Lung (tissue), 12 donors: ENCODE data around the gene BRCC3. TPM values are rescaled to one million over a fixed set of nuclear protein-coding genes. Genes with fewer than 3 reads are reported as not detected.

ENCODE experiments used
- ATAC-seq: fragments of 200-7000 bp; cut with Tn5 transposase; one replicate; pipeline ENCODE4 v1.9.1; 2020; ENCODE audit warnings: moderate number of reproducible peaks; ENCODE audit not compliant: insufficient read depth, low FRiP score
- DNase-seq, 3 donors: peaks; one replicate each; pipeline ENCODE4 v3.0.0-alpha.2; 2013 to 2017
- H3K27ac ChIP-seq, 2 donors: one replicate each; pipeline ENCODE4 v1.5.1; 2013; ENCODE audit warnings: mild to moderate bottlenecking in 2 of 2, moderate library complexity in 2 of 2, control low read depth in 1 of 2, inconsistent platforms in 1 of 2, low read depth in 1 of 2, low read length in 1 of 2
- H3K27me3 ChIP-seq, 3 donors: one replicate each; pipeline ENCODE4 v1.5.1; 2013; ENCODE audit warnings: low read length in 2 of 3; ENCODE audit not compliant: control insufficient read depth in 3 of 3, insufficient read depth in 3 of 3
- H3K36me3 ChIP-seq, 4 donors: one replicate each; pipeline ENCODE4 v1.5.1; 2013; ENCODE audit warnings: low read length in 4 of 4, mild to moderate bottlenecking in 1 of 4, moderate library complexity in 1 of 4; ENCODE audit not compliant: control insufficient read depth in 4 of 4, insufficient read depth in 4 of 4
- H3K4me1 ChIP-seq, 5 donors: one replicate each; pipeline ENCODE4 v1.5.1; 2013; ENCODE audit warnings: low read length in 5 of 5, mild to moderate bottlenecking in 2 of 5, moderate library complexity in 1 of 5; ENCODE audit not compliant: control insufficient read depth in 5 of 5, insufficient read depth in 5 of 5
- H3K4me3 ChIP-seq: one replicate; pipeline ENCODE4 v1.5.1; 2013; ENCODE audit warnings: mild to moderate bottlenecking, control low read depth, moderate library complexity
- H3K9ac ChIP-seq, 2 donors: one replicate each; pipeline ENCODE4 v1.5.1; 2013; ENCODE audit warnings: low read length in 2 of 2, control low read depth in 1 of 2; ENCODE audit not compliant: insufficient read depth in 1 of 2
- H3K9me3 ChIP-seq, 4 donors: one replicate each; pipeline ENCODE4 v1.5.1; 2013; ENCODE audit warnings: low read length in 3 of 4, mild to moderate bottlenecking in 1 of 4, moderate library complexity in 1 of 4; ENCODE audit not compliant: control insufficient read depth in 4 of 4, insufficient read depth in 3 of 4
- whole genome bisulfite sequencing, 2 donors: extraction: QIAGEN DNeasy Blood & Tissue Kit; methylation state at CpG; one replicate each; pipeline ENCODE4 v1.1.7; 2013; 5-methylcytosine and 5-hydroxymethylcytosine counted together
- polyA plus RNA-seq, 2 donors: library from polyadenylated mRNA; stranded (reverse); fragments of 200-250 nt; gene quantifications; one replicate each; pipeline ENCODE4 v1.2.1, GENCODE V29; 2013
- total RNA-seq, 2 donors: library from RNA; depleted of rRNA in 1 of 2; stranded (reverse); fragments of >200 nt in 1 of 2; gene quantifications; one replicate each; pipeline ENCODE4 v1.2.1, GENCODE V29; 2014 to 2021
- TF ChIP-seq, protein P1 (sequence below): IDR thresholded peaks from 2 replicates; pipeline ENCODE4 v1.5.1; 2012; ENCODE audit warnings: mild to moderate bottlenecking; ENCODE audit errors: control extremely low read depth, extremely low read depth
- donor health status: control.
- donor health status: control.
- donor health status: Bipolar disorder and iron deficiency.
- donor health status: healthy.
- donor health status: DM: yes; HTN: yes; CAD: no.

Gene BRCC3
- total and polyA plus RNA-seq, 4 donors = 7.9 to 17.9 (median 13.4) TPM

DNA sequence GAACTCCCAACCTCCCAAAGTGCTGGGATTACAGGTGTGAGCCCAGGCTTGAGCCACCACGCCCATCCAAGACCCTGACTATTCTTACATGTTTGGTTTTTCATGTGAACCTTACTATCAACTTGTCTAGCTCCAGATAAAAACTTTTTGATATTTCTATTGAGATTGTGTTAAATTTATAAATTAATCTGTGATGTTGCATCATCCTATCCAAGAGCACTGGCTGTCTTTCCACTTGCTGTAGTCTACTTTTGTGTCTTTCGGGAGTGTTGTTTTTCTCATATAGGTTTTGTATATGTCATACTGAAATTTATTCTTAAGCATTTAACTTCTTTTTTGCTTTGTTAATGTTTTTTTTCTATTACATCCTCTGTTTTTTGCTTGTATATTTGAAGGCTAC is 34.6 kb downstream of the BRCC3 start:
- Histone ChIP-seq H3K4me1 (no peaks in the 10 kb centered on the region), H3K27ac (no peak overlapping the region), H3K9me3 (no peaks in the 10 kb centered on the region), H3K4me3 (no peak overlapping the region), H3K36me3 (peaks cover 0 to 2% (median under 1%) of the 10 kb centered on the region in 4 donors), H3K27me3 (no peaks in the 10 kb centered on the region), H3K9ac (no peak overlapping the region)
- TF ChIP-seq, protein P1, sequence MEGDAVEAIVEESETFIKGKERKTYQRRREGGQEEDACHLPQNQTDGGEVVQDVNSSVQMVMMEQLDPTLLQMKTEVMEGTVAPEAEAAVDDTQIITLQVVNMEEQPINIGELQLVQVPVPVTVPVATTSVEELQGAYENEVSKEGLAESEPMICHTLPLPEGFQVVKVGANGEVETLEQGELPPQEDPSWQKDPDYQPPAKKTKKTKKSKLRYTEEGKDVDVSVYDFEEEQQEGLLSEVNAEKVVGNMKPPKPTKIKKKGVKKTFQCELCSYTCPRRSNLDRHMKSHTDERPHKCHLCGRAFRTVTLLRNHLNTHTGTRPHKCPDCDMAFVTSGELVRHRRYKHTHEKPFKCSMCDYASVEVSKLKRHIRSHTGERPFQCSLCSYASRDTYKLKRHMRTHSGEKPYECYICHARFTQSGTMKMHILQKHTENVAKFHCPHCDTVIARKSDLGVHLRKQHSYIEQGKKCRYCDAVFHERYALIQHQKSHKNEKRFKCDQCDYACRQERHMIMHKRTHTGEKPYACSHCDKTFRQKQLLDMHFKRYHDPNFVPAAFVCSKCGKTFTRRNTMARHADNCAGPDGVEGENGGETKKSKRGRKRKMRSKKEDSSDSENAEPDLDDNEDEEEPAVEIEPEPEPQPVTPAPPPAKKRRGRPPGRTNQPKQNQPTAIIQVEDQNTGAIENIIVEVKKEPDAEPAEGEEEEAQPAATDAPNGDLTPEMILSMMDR = no peak
- no peak for ATAC-seq
- DNase-seq = no peak
- 84 to 97% methylated on average over 2 of the region's 2 CpGs for WGBS, 2 donors

DNA sequence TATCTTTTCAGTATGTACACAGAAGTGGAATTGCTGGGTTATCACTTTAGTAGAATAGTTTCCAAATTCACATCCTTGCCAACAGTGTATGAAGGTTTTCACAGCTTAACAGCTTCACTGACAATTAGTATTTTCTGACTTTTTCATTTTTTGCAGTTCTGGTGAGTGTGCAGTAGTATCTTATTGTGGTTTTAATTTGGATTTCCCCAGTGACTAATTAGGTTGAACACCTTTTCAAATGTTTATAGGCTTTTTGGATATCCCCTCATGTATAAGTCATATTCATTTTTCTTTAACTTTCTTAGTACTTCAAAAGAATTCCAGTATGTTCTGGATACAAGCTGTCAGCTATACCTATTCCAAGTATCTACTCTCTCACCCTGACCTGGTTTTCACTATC is 37.1 kb downstream of the BRCC3 start:
- Histone ChIP-seq H3K36me3 (peaks cover 0 to 2% (median 2%) of the 10 kb centered on the region in 4 donors), H3K9ac (no peak overlapping the region), H3K4me3 (no peak overlapping the region), H3K9me3 (peaks cover 0 to 3% (median 0%) of the 10 kb centered on the region in 4 donors), H3K4me1 (no peaks in the 10 kb centered on the region), H3K27me3 (no peaks in the 10 kb centered on the region), H3K27ac (no peak overlapping the region)
- no peak for ATAC-seq
- no peak for DNase-seq
- TF ChIP-seq, protein P1 = no peak

DNA sequence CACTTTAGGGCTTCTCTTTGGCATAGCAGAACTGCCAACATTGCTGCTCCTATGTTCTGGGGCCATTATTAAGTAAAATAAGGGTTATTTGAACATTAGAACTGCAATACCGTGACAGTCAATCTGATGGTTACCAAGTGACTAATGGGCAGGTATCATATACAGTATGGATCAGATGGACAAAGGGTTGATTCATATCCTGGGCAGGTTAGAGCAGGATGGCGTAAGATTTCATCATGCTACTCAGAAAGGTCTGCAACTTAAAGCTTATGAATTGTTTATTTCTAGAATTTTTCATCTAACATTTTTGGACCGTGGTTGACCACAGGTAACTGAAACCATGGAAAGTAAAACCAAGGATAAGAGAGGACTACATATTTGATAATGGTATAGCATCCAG is 40.9 kb downstream of the BRCC3 start:
- no peak for ATAC-seq
- no peaks in the 10 kb centered on the region for H3K27me3 ChIP-seq
- WGBS, 2 donors = 78 to 81% methylated on average over 3 of the region's 3 CpGs

DNA sequence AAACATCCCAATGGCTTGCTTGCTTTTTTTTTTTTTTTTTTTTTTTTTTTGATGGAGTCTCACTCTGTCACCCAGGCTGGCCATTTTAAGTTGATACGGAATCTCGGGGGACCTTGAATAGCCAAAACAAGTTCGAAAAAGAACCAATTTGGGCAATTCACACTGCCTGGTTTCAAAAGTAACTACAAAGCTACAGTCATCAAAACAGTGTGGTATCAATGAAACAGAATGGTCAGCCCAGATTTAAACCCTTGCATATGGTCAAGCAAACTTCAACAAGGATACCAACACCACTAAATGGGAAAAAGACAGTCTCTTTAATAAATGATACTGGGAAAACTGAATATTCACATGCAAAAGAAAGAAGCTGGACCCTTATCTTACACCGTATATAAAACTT is 41.8 kb downstream of the BRCC3 start:
- peaks cover 0 to 3% (median 0%) of the 10 kb centered on the region in 4 donors for H3K9me3 ChIP-seq
- 87 to 95% methylated on average over 4 of the region's 4 CpGs for WGBS, 2 donors
- H3K27me3 ChIP-seq = no peaks in the 10 kb centered on the region
- ATAC-seq (no peak), DNase-seq (no peak)
- no peak overlapping the region for H3K9ac ChIP-seq
- H3K36me3 ChIP-seq = peaks cover 0 to 6% (median 2%) of the 10 kb centered on the region in 4 donors
- TF ChIP-seq, protein P1 = no peak
- H3K27ac ChIP-seq = no peak overlapping the region
- H3K4me1 ChIP-seq = peaks cover 0 to 1% (median 0%) of the 10 kb centered on the region in 5 donors
- no peak overlapping the region for H3K4me3 ChIP-seq

More for the DNA sequence above, 40.9 kb downstream of the BRCC3 start:
- Histone ChIP-seq H3K4me1 (peaks cover 0 to 1% (median 0%) of the 10 kb centered on the region in 5 donors), H3K9ac (no peak overlapping the region), H3K27ac (no peak overlapping the region), H3K4me3 (no peak overlapping the region), H3K36me3 (peaks cover 0 to 6% (median 2%) of the 10 kb centered on the region in 4 donors), H3K9me3 (peaks cover 0 to 3% (median 0%) of the 10 kb centered on the region in 4 donors)
- TF ChIP-seq, protein P1 = no peak
- DNase-seq = no peak
